ENCODE data around the gene FASLG.
"Not testable (repeated sequence)": the region's sequence is repeated elsewhere in the genome, so short reads cannot be mapped to it uniquely, and the experiment has no call there.

FASLG gene, protein sequence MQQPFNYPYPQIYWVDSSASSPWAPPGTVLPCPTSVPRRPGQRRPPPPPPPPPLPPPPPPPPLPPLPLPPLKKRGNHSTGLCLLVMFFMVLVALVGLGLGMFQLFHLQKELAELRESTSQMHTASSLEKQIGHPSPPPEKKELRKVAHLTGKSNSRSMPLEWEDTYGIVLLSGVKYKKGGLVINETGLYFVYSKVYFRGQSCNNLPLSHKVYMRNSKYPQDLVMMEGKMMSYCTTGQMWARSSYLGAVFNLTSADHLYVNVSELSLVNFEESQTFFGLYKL

GRCh38 chr1:172658871-172659453 is at the start of gene FASLG:
Gene FASLG (plus strand): TSS chr1:172659103. CDS start chr1:172659202, 99 bp downstream.
- no peak for FAIRE-seq

DNA sequence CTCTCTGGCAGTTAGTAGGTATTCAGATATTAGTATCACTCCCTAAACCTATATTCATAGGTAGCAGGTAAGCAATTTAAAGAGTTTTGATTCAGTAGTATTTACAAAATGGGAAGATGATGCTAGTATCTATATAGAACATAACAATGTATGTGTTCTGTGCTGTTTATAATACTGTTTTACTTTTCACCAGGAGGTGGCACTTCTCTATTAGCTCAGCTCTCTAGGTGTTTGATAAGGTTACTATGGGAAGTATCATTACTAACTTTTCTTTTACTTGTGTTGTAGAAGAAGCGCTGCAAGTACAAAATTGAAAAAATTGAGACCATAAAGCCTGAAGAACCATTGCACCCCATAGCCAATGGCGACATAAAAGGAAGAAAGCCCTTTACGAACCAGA is 49.4 kb upstream of the FASLG start:
- FAIRE-seq: no peak

DNA sequence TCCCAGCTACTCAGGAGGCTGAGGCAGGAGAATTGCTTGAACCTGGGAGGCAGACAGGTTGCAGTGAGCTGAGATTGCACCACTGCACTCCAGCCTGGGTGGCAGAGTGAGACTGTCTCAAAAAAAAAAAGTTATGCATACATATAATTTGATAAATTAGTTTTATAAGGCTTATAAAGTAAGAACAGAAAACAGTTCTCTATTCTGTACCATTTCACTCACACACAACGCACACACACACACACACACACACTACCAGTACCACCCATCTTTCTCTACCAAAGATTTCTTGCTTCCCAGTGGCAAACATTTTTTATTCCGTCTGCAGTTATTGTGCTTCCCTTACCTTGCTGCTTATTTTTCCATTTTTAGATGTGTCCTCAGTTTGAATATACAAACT is 46.4 kb upstream of the FASLG start:
- no peak for FAIRE-seq

DNA sequence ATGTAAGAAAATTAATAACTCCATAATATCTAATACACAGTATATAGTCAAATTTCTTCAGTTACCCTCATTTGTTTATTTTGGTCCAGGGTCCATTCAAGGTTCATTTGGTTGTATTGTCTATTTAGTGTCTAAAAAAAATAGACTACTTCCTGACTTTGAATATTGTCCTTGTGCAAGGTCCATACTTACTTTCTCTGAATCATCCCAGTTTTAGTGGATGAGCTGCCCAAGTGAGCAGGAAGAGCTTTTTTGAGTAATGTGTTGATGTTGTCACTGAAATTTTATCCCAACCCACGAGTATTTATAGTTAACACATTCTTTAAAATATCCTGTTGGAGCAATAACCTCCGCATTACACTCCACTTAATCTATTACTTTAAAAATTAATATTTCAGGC is 45.6 kb upstream of the FASLG start:
- no peak for FAIRE-seq

DNA sequence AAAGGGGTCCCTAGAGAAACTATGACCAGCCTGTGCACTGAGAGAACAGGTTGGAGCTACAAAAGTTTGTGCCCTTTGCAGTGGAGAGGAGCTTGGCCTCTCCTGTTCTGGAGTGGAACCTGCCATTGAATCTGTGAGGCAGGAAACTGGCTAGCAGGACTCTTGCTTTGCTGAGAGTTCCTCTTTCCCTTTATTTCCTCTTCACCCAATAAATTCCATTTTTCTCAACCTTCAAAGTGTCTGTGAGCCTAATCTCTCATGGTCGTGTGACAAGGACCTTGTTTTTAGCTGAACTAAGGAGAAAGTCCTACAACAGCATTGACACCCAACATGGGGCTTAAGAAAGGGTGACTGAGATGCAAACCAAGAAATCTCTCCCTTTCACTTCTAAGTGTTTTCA is 42.7 kb upstream of the FASLG start:
- FAIRE-seq: no peak

DNA sequence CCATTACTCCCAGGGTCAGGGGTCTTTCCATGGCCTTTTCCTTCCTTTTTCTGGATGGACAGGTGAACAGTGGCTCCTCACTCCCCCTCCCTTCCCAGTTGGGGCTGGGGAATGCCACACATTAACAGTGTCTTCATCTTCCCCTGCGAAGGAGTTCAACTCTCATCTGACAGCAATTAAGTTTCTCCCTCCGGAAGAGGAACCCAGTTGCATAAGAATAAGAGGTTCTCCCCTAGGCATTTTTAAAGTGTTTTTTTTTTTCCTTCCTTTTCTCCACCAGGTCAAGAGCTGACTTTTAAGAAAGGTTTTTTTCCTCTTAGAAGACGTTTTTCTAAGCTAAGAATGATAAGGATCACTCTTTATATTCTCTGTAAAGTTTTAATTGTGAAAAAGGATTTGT is 42.3 kb upstream of the FASLG start:
- FAIRE-seq: no peak

DNA sequence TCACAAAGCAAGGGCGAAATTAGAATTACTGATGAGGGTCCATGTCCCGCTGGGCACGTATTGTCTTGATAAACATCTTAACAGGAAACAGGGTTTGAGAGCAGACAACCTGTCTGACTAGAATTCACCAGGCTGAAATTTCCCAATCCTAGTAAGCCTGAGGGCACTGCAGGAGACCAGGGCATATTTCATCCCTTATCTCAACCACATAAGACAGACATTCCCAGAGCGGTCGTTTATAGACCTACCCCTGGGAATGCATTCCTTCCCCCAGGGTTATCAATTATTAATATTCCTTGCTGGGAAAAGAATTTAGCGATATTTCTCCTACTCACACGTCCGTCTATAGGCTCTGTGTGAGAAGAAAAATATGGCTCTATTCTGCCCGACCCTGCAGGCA is 38.3 kb upstream of the FASLG start:
- not testable (repeated sequence) for FAIRE-seq

GRCh38 chr1:172622541-172622940 is 36.4 kb upstream of the FASLG start:
- FAIRE-seq: no peak

GRCh38 chr1:172623748-172624147 is 35.2 kb upstream of the FASLG start:
- no peak for FAIRE-seq

DNA sequence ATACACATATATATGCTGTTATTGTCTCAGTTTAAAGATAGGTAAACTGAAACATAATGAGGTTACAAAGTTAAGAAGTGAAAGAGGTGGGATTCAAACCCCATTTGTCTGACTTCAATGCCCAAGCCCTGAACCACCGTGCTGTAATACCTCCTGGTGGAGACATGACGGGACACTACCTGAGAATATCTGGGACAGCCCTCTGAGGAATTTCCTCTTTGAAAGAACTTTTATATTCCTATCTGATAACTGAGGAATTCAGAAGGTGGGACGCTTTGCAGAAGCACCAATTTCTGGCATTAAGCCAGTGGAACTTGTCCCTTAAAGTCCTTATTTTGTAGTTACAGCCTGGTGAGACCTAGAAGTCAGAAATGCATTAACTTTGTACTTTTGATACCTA is 32.1 kb upstream of the FASLG start:
- FAIRE-seq: no peak

DNA sequence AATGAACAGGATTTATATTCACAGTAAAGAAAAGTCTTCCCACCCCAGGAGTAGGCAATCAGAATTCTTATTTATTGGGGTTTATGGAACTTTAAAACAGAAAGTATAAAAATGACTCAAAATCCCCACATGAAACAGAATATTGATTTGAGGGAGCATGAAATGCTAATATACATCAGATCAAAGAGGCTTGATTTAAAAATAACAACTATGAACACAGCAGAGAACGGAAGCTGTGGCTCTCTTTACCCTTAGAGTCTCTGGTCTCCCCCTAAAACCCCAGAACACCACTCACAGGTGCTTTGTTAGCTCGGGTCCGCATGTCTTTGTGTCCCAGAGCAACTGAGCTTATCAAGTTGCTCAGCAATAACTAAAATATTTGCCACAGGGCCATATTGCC is 31.2 kb upstream of the FASLG start:
- FAIRE-seq: no peak

DNA sequence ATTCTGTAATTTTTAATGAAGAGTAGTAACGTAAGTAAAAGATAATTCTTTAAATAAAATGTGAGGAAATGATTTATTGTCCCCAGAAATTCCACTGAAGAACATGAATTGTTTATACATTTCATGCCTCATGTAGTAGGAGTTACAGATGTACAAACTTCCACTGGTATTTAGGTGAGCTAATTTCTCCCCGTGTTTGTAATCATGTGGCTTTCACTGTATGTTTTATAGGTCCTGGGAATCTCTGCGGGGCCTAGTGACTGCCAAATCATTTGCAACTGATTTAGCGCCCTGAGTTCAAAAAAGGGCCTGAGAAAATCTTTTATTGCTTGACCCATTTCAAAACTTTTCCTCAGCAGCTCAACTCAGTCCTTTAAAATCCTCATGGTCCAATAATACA is 30.5 kb upstream of the FASLG start:
- FAIRE-seq: no peak

- FAIRE-seq: no peak
Observed at GRCh38 chr1:172629170-172629569, 29.7 kb upstream of the FASLG start.

DNA sequence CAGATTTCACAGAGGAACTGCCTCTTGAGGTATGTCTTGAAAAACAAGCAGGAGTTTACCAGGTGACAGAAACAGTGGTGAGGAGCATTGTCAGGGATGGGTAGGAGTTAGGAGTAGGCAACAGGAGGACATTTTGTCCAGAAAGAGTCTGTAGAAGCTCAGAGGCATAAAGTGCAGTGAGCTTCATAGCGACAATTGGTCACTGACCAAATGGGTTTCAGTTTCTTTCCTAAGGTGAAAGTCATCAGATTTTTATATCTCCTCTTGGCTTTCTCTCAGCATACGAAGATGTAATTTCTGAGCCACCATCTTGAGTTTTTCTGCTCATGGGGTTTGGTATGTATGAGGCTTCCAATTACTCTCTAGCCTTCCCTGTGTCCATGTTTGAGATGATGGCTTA is 29.3 kb upstream of the FASLG start:
- no peak for FAIRE-seq

- no peak for FAIRE-seq
Observed at GRCh38 chr1:172630056-172630818, 28.7 kb upstream of the FASLG start.

DNA sequence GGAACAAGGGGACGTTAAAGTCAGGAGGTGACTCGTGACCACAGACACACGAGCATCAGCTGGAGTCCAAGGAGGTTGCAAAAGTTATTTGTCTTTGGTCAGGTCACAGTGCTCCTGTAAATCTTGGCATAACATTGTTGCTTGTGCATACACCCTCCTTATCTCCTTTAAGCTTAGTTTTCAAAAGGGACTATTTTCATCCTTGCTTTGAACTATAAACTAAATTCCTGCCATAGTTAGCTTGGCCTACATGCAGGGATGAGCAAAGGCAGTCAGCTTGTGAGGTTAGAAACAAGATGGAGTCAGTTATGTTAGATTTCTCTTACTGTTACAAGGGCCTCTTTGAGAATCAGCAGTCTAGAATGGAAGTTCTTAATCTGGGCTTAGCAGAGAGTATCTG is 28.0 kb upstream of the FASLG start:
- FAIRE-seq: no peak

DNA sequence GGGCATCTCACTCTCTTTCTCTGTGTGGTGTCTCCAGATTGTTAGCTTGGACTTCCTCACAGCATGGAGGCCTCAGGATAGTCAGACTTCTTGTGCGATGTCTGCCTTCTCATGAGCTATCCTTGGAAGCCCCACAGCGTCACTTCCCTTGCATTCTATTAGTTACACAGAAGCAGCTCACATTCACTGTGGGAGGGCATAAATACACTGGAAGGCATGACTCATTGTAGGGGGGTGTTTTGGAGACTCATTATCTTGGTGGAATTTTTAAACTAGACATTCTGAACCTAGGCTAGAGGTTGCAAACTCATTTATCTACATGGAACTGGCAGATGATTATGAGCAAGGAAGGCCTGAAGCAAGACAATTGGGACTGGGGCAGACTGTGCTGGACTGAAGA is 21.4 kb upstream of the FASLG start:
- FAIRE-seq: no peak

GRCh38 chr1:172638249-172638648 is 20.7 kb upstream of the FASLG start:
- no peak for FAIRE-seq

- FAIRE-seq: no peak
Observed at GRCh38 chr1:172638885-172639831, 19.7 kb upstream of the FASLG start.

DNA sequence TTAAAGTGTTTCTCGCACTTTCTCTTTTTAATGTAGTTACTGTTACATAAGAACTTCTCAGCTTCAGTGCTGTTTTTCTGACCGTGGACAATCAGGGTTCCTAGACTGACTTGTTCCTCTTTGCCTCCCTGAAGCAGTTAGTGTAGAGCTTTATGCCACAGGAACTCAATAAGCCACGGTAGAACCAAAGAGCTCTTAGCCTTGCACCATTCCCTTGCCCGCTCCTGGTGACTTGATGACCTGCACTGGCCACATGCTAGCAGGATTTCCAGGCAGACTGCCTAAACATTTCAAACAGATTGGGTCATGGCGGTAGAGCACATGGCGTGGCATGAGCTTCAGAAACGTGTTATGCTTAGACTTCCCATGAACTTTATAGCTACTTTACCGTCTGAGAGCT is 18.8 kb upstream of the FASLG start:
- no peak for FAIRE-seq

GRCh38 chr1:172641492-172641891 is 17.4 kb upstream of the FASLG start:
- no peak for FAIRE-seq

- no peak for FAIRE-seq
Observed at GRCh38 chr1:172642970-172643369, 15.9 kb upstream of the FASLG start.

- FAIRE-seq: no peak
Observed at GRCh38 chr1:172646653-172647052, 12.2 kb upstream of the FASLG start.

Measured in colon (tissue), 2 donors.